HepG2 (cell line): ENCODE results near the gene TMEM121. TPM values are rescaled to one million over a fixed set of nuclear protein-coding genes. Genes with fewer than 3 reads are reported as not detected.

ENCODE experiments used
- ARID2 ChIP-seq: sonication (generic); formaldehyde crosslinking; IDR thresholded peaks from 2 replicates; pipeline ENCODE4 v1.8.1; 2022; ENCODE audit warnings: mild to moderate bottlenecking, missing genetic modification reagents, borderline replicate concordance
- ELF3 ChIP-seq: IDR thresholded peaks from 2 replicates; pipeline ENCODE4 v1.6.1; 2016; ENCODE audit warnings: missing genetic modification reagents, missing compliant biosample characterization
- ERF ChIP-seq: IDR thresholded peaks from 2 replicates; pipeline ENCODE4 v1.6.1; 2018; ENCODE audit warnings: missing biosample characterization, missing genetic modification reagents
- GABPB1 ChIP-seq: IDR thresholded peaks from 2 replicates; pipeline ENCODE4 v1.6.1; 2016; ENCODE audit warnings: mild to moderate bottlenecking, missing genetic modification reagents, moderate library complexity, missing compliant biosample characterization
- GATAD2A ChIP-seq: IDR thresholded peaks from 2 replicates; pipeline ENCODE4 v1.6.1; 2016
- HNRNPL ChIP-seq: fragments of 200-400 bp; formaldehyde crosslinking; IDR thresholded peaks from 2 replicates; pipeline ENCODE4 v1.6.1; 2017; ENCODE audit warnings: mild to moderate bottlenecking, low read depth, low read length
- KIAA2018 ChIP-seq: sonication (generic); formaldehyde crosslinking; IDR thresholded peaks from 2 replicates; pipeline ENCODE4 v1.5.0; 2020; ENCODE audit warnings: mild to moderate bottlenecking, missing genetic modification reagents, borderline replicate concordance
- LCORL ChIP-seq, 2 experiments: fragments of 450-650 bp in 1 of 2; sonication (generic) in 1 of 2; formaldehyde crosslinking in 1 of 2; IDR thresholded peaks; 2 replicates each; pipeline versions ENCODE4 v1.5.0 to v1.6.1; 2017 to 2020; ENCODE audit warnings: antibody characterized with exemption in 1 of 2, missing genetic modification reagents in 1 of 2
- NBN ChIP-seq: fragments of 450-650 bp; conservative IDR thresholded peaks from 2 replicates; pipeline ENCODE4 v1.6.1; 2017
- NONO ChIP-seq, 2 experiments: fragments of 450-650 bp in 1 of 2; sonication (generic) in 1 of 2; formaldehyde crosslinking in 1 of 2; IDR thresholded peaks in 1 of 2; conservative IDR thresholded peaks in 1 of 2; 2 replicates each; pipeline versions ENCODE4 v1.6.1 to v1.8.0; 2017 to 2022; ENCODE audit warnings: mild to moderate bottlenecking in 1 of 2, missing genetic modification reagents in 1 of 2, moderate library complexity in 1 of 2
- NPAS2 ChIP-seq: sonication (generic); formaldehyde crosslinking; IDR thresholded peaks from 2 replicates; pipeline ENCODE4 v1.8.0; 2022; ENCODE audit warnings: mild to moderate bottlenecking, missing genetic modification reagents, borderline replicate concordance
- RAD21 ChIP-seq: fragments of 450-650 bp; formaldehyde crosslinking; IDR thresholded peaks from 2 replicates; pipeline ENCODE4 v1.5.0; 2020; ENCODE audit warnings: mild to moderate bottlenecking
- SPEN ChIP-seq: sonication (generic); formaldehyde crosslinking; IDR thresholded peaks from 2 replicates; pipeline ENCODE4 v1.5.1; 2020; ENCODE audit warnings: low read depth, mild to moderate bottlenecking, missing genetic modification reagents
- TGIF2 ChIP-seq: IDR thresholded peaks from 2 replicates; pipeline ENCODE4 v1.6.1; 2016; ENCODE audit warnings: control low read depth, missing compliant biosample characterization
- ZFP90 ChIP-seq: sonication (generic); formaldehyde crosslinking; IDR thresholded peaks from 2 replicates; pipeline ENCODE4 v1.8.0; 2022; ENCODE audit warnings: missing genetic modification reagents, mild to moderate bottlenecking, inconsistent platforms, borderline replicate concordance
- ZFX ChIP-seq: sonication (generic); formaldehyde crosslinking; IDR thresholded peaks from 2 replicates; pipeline ENCODE4 v1.4.0; 2020; ENCODE audit warnings: mild to moderate bottlenecking, low read depth, missing genetic modification reagents, moderate library complexity
- ZFY ChIP-seq: sonication (generic); formaldehyde crosslinking; IDR thresholded peaks from 2 replicates; pipeline ENCODE4 v1.4.0; 2020; ENCODE audit warnings: missing genetic modification reagents
- ZNF746 ChIP-seq: sonication (generic); formaldehyde crosslinking; IDR thresholded peaks from 2 replicates; pipeline ENCODE4 v1.8.0; 2022; ENCODE audit warnings: mild to moderate bottlenecking, missing genetic modification reagents
- polyA plus RNA-seq, 8 experiments: library from polyadenylated mRNA; depleted of rRNA in 3 of 8; stranded (reverse) in 7 of 8; unstranded in 1 of 8; fragments of >200 nt; fragmentation: Illumina TruSeq in 4 of 8; extraction: Trizol in 4 of 8; gene quantifications; 2 replicates each; pipeline versions ENCODE4 v1.2.1 to v1.2.3, GENCODE V29; 2011 to 2016; ENCODE audit warnings: low read depth in 4 of 8, missing spikeins in 1 of 8, mixed read lengths in 1 of 8; ENCODE audit not compliant: insufficient read depth in 1 of 8
- total RNA-seq, 5 experiments: library from RNA; depleted of rRNA; stranded (reverse); fragments of >200 nt; fragmentation: Illumina TruSeq; extraction: Trizol; gene quantifications; 2 replicates each; pipeline ENCODE4 v1.2.3, GENCODE V29; 2016; ENCODE audit warnings: low read depth in 1 of 5
- TF ChIP-seq, protein P1 (sequence below): sonication (generic); formaldehyde crosslinking; IDR thresholded peaks from 2 replicates; pipeline ENCODE4 v1.8.0; 2022; ENCODE audit warnings: mild to moderate bottlenecking, missing genetic modification reagents
- TF ChIP-seq, protein P2 (sequence below): sonication (generic); formaldehyde crosslinking; IDR thresholded peaks from 2 replicates; pipeline ENCODE4 v1.4.0; 2020; ENCODE audit warnings: missing genetic modification reagents

TMEM121 gene
- total and polyA plus RNA-seq, 2 of the 13 experiments (the other 11 are each of a cell fraction or from before 2014, with no cell fraction given): 6.6 to 19.0 TPM

DNA sequence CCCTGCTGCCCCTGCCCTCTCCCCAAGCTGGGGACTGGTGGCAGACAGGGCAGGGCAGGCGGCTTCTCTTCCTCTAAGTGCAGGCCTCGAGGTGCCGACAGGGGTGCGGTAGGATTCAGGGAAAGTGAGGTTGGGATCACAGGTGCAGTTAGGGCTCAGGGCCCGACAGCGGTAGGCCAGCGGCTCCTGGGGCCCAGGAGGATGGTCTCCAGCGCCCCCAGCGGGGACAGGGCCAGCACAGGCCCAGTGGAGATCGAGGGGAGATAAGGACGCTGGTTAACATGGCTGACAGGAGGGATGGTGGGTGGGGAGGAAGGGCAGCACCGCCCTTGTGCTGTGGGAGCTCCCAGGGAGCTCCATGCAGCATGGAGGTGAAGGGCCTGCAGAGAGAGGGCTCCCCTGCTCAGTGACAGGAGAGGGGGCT lies 40.6 kb upstream of the TMEM121 start (continued):
- TF ChIP-seq ERF (peak; percentile 37; the same call in 1 of the 2 replicates), NPAS2 (CRISPR knock-in tag) (no peak), TGIF2 (CRISPR knock-in tag) (0 out of 2 replicates have a peak, but pooled peaks have one; percentile 51), GATAD2A (CRISPR knock-in tag) (peak; percentile 75), RAD21 (CRISPR knock-in tag) (peak; percentile 86), ZFY (CRISPR knock-in tag) (peak; percentile 86), ARID2 (no peak), KIAA2018 (CRISPR knock-in tag) (no peak), NBN (no peak), ZFX (CRISPR knock-in tag) (peak; percentile 96), ZNF746 (CRISPR knock-in tag) (no peak), HNRNPL (peak; percentile 72; the same call in 1 of the 2 replicates), ELF3 (CRISPR knock-in tag) (no peak), LCORL (IDR thresholded peaks at IDR 0.05) (no peak), LCORL (CRISPR knock-in tag; IDR thresholded peaks at IDR 0.05) (peak; percentile 70), SPEN (CRISPR knock-in tag) (peak; percentile 74), NONO (IDR thresholded peaks at IDR 0.05) (no peak), NONO (CRISPR knock-in tag; conservative IDR thresholded peaks at IDR 0.05) (peak; percentile 77), ZFP90 (CRISPR knock-in tag) (0 out of 2 replicates have a peak, but pooled peaks have one; percentile 46), GABPB1 (peak; percentile 55)
- TF ChIP-seq, protein P1, sequence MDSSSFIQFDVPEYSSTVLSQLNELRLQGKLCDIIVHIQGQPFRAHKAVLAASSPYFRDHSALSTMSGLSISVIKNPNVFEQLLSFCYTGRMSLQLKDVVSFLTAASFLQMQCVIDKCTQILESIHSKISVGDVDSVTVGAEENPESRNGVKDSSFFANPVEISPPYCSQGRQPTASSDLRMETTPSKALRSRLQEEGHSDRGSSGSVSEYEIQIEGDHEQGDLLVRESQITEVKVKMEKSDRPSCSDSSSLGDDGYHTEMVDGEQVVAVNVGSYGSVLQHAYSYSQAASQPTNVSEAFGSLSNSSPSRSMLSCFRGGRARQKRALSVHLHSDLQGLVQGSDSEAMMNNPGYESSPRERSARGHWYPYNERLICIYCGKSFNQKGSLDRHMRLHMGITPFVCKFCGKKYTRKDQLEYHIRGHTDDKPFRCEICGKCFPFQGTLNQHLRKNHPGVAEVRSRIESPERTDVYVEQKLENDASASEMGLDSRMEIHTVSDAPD (CRISPR knock-in tag): peak; percentile 50; the same call in 1 of the 2 replicates
- TF ChIP-seq, protein P2, sequence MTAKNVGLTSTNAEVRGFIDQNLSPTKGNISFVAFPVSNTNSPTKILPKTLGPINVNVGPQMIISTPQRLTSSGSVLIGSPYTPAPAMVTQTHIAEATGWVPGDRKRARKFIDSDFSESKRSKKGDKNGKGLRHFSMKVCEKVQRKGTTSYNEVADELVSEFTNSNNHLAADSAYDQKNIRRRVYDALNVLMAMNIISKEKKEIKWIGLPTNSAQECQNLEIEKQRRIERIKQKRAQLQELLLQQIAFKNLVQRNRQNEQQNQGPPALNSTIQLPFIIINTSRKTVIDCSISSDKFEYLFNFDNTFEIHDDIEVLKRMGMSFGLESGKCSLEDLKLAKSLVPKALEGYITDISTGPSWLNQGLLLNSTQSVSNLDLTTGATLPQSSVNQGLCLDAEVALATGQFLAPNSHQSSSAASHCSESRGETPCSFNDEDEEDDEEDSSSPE: 0 out of 2 replicates have a peak, but pooled peaks have one; percentile 23
